ENCODE data around the gene MAN1C1. TPM values are rescaled to one million over a fixed set of nuclear protein-coding genes. Genes with fewer than 3 reads are reported as not detected.

Gene MAN1C1
- total RNA-seq, 1 donor, result 12.9 TPM

- H3K4me3 ChIP-seq (ENCODE audit: low read length), result no peak overlapping the region
- no peaks in the 10 kb centered on the region for H3K27me3 ChIP-seq (ENCODE audit: insufficient read depth, low read length)
- H3K4me1 ChIP-seq (ENCODE audit: insufficient read depth, low read length), result peaks cover 16% of the 10 kb centered on the region
- H3K9me3 ChIP-seq (ENCODE audit: low read depth, low read length), result no peaks in the 10 kb centered on the region
Measured at GRCh38 chr1:25750923-25751605, 134.5 kb downstream of the MAN1C1 start.

- Histone ChIP-seq H3K4me1 (ENCODE audit: insufficient read depth, low read length) (peaks cover 21% of the 10 kb centered on the region), H3K4me3 (ENCODE audit: low read length) (no peak overlapping the region), H3K27me3 (ENCODE audit: insufficient read depth, low read length) (no peaks in the 10 kb centered on the region), H3K9me3 (ENCODE audit: low read depth, low read length) (no peaks in the 10 kb centered on the region)
Measured at GRCh38 chr1:25754470-25755181, 138.0 kb downstream of the MAN1C1 start.

GRCh38 chr1:25755475-25756125, 139.0 kb downstream of the MAN1C1 start:
- Histone ChIP-seq H3K4me3 (ENCODE audit: low read length) (no peak overlapping the region), H3K9me3 (ENCODE audit: low read depth, low read length) (no peaks in the 10 kb centered on the region), H3K4me1 (ENCODE audit: insufficient read depth, low read length) (peaks cover 21% of the 10 kb centered on the region), H3K27me3 (ENCODE audit: insufficient read depth, low read length) (no peaks in the 10 kb centered on the region)

- H3K9me3 ChIP-seq (ENCODE audit: low read depth, low read length), result no peaks in the 10 kb centered on the region
- no peak overlapping the region for H3K4me3 ChIP-seq (ENCODE audit: low read length)
- H3K27me3 ChIP-seq (ENCODE audit: insufficient read depth, low read length), result no peaks in the 10 kb centered on the region
- H3K4me1 ChIP-seq (ENCODE audit: insufficient read depth, low read length), result peaks cover 21% of the 10 kb centered on the region
Measured at GRCh38 chr1:25756215-25756614, 139.6 kb downstream of the MAN1C1 start.

GRCh38 chr1:25757151-25757845, 140.7 kb downstream of the MAN1C1 start:
- Histone ChIP-seq H3K4me3 (ENCODE audit: low read length) (no peak overlapping the region), H3K9me3 (ENCODE audit: low read depth, low read length) (no peaks in the 10 kb centered on the region), H3K27me3 (ENCODE audit: insufficient read depth, low read length) (no peaks in the 10 kb centered on the region), H3K4me1 (ENCODE audit: insufficient read depth, low read length) (peaks cover 21% of the 10 kb centered on the region)

- no peak overlapping the region for H3K4me3 ChIP-seq (ENCODE audit: low read length)
- H3K27me3 ChIP-seq (ENCODE audit: insufficient read depth, low read length), result no peaks in the 10 kb centered on the region
- H3K4me1 ChIP-seq (ENCODE audit: insufficient read depth, low read length), result peaks cover 21% of the 10 kb centered on the region
- H3K9me3 ChIP-seq (ENCODE audit: low read depth, low read length), result no peaks in the 10 kb centered on the region
Measured at GRCh38 chr1:25757846-25758185, 141.2 kb downstream of the MAN1C1 start.

GRCh38 chr1:25758466-25759070, 142.0 kb downstream of the MAN1C1 start:
- Histone ChIP-seq H3K27me3 (ENCODE audit: insufficient read depth, low read length) (no peaks in the 10 kb centered on the region), H3K9me3 (ENCODE audit: low read depth, low read length) (no peaks in the 10 kb centered on the region), H3K4me1 (ENCODE audit: insufficient read depth, low read length) (peaks cover 21% of the 10 kb centered on the region), H3K4me3 (ENCODE audit: low read length) (no peak overlapping the region)

GRCh38 chr1:25760122-25760719, 143.6 kb downstream of the MAN1C1 start:
- H3K27me3 ChIP-seq (ENCODE audit: insufficient read depth, low read length), result no peaks in the 10 kb centered on the region
- H3K9me3 ChIP-seq (ENCODE audit: low read depth, low read length), result no peaks in the 10 kb centered on the region
- no peak overlapping the region for H3K4me3 ChIP-seq (ENCODE audit: low read length)
- H3K4me1 ChIP-seq (ENCODE audit: insufficient read depth, low read length), result peaks cover 10% of the 10 kb centered on the region

- H3K27me3 ChIP-seq (ENCODE audit: insufficient read depth, low read length), result no peaks in the 10 kb centered on the region
- H3K4me3 ChIP-seq (ENCODE audit: low read length), result no peak overlapping the region
- peaks cover 7% of the 10 kb centered on the region for H3K4me1 ChIP-seq (ENCODE audit: insufficient read depth, low read length)
- H3K9me3 ChIP-seq (ENCODE audit: low read depth, low read length), result no peaks in the 10 kb centered on the region
Measured at GRCh38 chr1:25760871-25761270, 144.3 kb downstream of the MAN1C1 start.

GRCh38 chr1:25763493-25763892, 146.9 kb downstream of the MAN1C1 start:
- H3K4me1 ChIP-seq (ENCODE audit: insufficient read depth, low read length), result peaks cover 3% of the 10 kb centered on the region
- no peaks in the 10 kb centered on the region for H3K27me3 ChIP-seq (ENCODE audit: insufficient read depth, low read length)
- no peak overlapping the region for H3K4me3 ChIP-seq (ENCODE audit: low read length)
- H3K9me3 ChIP-seq (ENCODE audit: low read depth, low read length), result no peaks in the 10 kb centered on the region

GRCh38 chr1:25765136-25765922, 148.7 kb downstream of the MAN1C1 start:
- H3K27me3 ChIP-seq (ENCODE audit: insufficient read depth, low read length), result no peaks in the 10 kb centered on the region

GRCh38 chr1:25765923-25766589, 149.5 kb downstream of the MAN1C1 start:
- peaks cover 11% of the 10 kb centered on the region for H3K4me1 ChIP-seq (ENCODE audit: insufficient read depth, low read length)
- no peaks in the 10 kb centered on the region for H3K9me3 ChIP-seq (ENCODE audit: low read depth, low read length)
- no peaks in the 10 kb centered on the region for H3K27me3 ChIP-seq (ENCODE audit: insufficient read depth, low read length)
- H3K4me3 ChIP-seq (ENCODE audit: low read length), result no peak overlapping the region

More at GRCh38 chr1:25765136-25765922, 148.7 kb downstream of the MAN1C1 start:
- peaks cover 4% of the 10 kb centered on the region for H3K4me1 ChIP-seq (ENCODE audit: insufficient read depth, low read length)
- H3K9me3 ChIP-seq (ENCODE audit: low read depth, low read length), result no peaks in the 10 kb centered on the region
- no peak overlapping the region for H3K4me3 ChIP-seq (ENCODE audit: low read length)

GRCh38 chr1:25766721-25767436, 150.3 kb downstream of the MAN1C1 start:
- Histone ChIP-seq H3K9me3 (ENCODE audit: low read depth, low read length) (no peaks in the 10 kb centered on the region), H3K4me1 (ENCODE audit: insufficient read depth, low read length) (peaks cover 19% of the 10 kb centered on the region)

More at GRCh38 chr1:25766721-25767436, 150.3 kb downstream of the MAN1C1 start:
- Histone ChIP-seq H3K4me3 (ENCODE audit: low read length) (no peak overlapping the region), H3K27me3 (ENCODE audit: insufficient read depth, low read length) (no peaks in the 10 kb centered on the region)
